Measurements from ENCODE around the gene USH2A.

USH2A gene

DNA sequence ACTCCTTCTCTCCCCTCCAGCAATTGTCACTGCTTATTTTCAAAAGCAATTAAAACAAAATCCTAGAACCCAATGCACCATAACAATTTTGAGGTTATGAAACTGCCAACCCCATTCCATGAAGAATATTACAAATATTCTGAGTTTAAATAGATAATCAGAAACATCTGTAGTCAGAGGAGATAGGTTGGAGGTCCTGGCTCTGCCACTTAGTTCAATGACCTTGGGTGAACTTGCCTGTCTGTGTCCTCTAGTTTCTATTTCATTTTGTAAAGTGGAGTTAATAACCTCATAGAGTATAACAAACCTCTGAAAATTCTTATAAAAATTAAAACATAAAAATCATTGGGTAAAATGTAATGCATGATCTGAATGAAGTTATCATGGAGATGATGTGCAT is 691.5 kb downstream of the USH2A start:
- Mint-ChIP-seq H3K36me3 (ENCODE audit: low read depth) (no peaks in the 10 kb centered on the region), H3K4me1 (ENCODE audit: low read depth) (no peaks in the 10 kb centered on the region), H3K27ac (no peak overlapping the region), H3K4me3 (no peak overlapping the region), H3K27me3 (ENCODE audit: low read depth) (no peaks in the 10 kb centered on the region), H3K9me3 (no peaks in the 10 kb centered on the region)

DNA sequence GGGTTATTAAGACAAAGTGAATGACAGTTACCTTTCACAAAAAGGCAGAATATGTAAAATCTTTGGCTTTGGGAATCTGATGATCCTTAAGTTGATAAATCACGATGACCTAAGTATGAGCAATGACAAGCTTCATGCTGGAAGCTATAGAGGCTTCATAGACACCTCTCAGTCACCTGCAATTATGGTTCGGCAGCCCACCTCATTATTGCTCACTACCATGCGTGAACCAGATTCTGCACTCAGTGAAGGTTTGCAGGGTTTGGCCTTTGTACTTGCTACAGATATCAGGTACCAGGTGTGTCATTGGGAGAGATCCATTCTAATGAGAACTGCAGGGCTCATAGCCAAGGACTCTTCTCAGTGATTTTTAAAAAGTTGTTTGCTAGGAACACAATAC is 692.6 kb downstream of the USH2A start:
- Mint-ChIP-seq H3K4me1 (ENCODE audit: low read depth) (no peaks in the 10 kb centered on the region), H3K4me3 (no peak overlapping the region), H3K9me3 (no peaks in the 10 kb centered on the region), H3K27ac (no peak overlapping the region), H3K36me3 (ENCODE audit: low read depth) (no peaks in the 10 kb centered on the region), H3K27me3 (ENCODE audit: low read depth) (no peaks in the 10 kb centered on the region)

DNA sequence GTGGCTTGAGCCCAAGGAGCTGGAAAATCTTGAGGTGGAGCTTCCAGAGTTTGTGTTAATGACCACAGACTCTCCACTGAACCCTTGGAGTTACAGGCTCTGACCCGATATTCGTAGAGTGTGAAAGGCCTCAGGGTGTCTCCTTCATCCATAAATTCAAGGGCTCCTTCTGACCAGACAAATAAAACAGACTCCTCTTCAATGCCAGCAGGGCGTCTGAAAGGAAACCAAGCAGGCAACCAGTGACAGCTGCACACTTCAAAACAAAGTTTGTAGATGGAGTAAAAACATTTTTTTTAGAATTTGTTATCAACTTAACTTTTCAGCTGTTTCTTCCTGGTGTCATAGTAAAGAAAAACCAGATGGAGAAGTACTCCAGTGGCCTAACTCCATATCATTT is 695.1 kb downstream of the USH2A start:
- Mint-ChIP-seq H3K27ac (no peak overlapping the region), H3K4me1 (ENCODE audit: low read depth) (no peaks in the 10 kb centered on the region), H3K9me3 (no peaks in the 10 kb centered on the region), H3K36me3 (ENCODE audit: low read depth) (no peaks in the 10 kb centered on the region), H3K27me3 (ENCODE audit: low read depth) (no peaks in the 10 kb centered on the region), H3K4me3 (no peak overlapping the region)

DNA sequence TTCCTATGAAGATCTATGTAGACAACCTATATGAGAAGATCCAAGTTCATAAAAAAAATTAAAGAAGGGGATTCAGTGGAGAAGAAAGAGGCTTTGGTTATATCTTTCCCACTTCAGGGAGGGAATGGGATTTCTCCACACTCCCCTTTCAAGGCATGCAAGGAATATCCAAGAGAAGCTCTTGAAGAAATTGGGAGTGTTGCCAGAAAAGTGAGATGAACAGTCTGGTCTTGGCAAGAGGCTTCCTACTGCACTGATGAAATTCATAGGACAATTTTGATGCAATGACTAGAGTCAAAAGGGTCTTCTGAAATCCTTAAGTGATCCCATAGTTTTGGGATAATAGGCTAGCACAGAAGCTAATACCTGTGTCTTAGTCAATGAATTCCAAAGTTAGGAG is 703.1 kb downstream of the USH2A start:
- no peak overlapping the region for H3K27ac Mint-ChIP-seq
- H3K9me3 Mint-ChIP-seq, result no peaks in the 10 kb centered on the region
- H3K27me3 Mint-ChIP-seq (ENCODE audit: low read depth), result no peaks in the 10 kb centered on the region
- H3K4me3 Mint-ChIP-seq, result no peak overlapping the region
- no peaks in the 10 kb centered on the region for H3K36me3 Mint-ChIP-seq (ENCODE audit: low read depth)
- no peaks in the 10 kb centered on the region for H3K4me1 Mint-ChIP-seq (ENCODE audit: low read depth)

GRCh38 chr1:215719552-215719951 is 703.7 kb downstream of the USH2A start:
- Mint-ChIP-seq H3K4me1 (ENCODE audit: low read depth) (no peaks in the 10 kb centered on the region), H3K27ac (no peak overlapping the region), H3K36me3 (ENCODE audit: low read depth) (no peaks in the 10 kb centered on the region), H3K9me3 (no peaks in the 10 kb centered on the region), H3K4me3 (no peak overlapping the region), H3K27me3 (ENCODE audit: low read depth) (no peaks in the 10 kb centered on the region)

GRCh38 chr1:215718575-215719287 is 704.5 kb downstream of the USH2A start:
- Mint-ChIP-seq H3K9me3 (no peaks in the 10 kb centered on the region), H3K27ac (no peak overlapping the region), H3K27me3 (ENCODE audit: low read depth) (no peaks in the 10 kb centered on the region), H3K4me3 (no peak overlapping the region), H3K4me1 (ENCODE audit: low read depth) (no peaks in the 10 kb centered on the region), H3K36me3 (ENCODE audit: low read depth) (no peaks in the 10 kb centered on the region)

GRCh38 chr1:215717677-215718426 is 705.4 kb downstream of the USH2A start:
- Mint-ChIP-seq H3K27me3 (ENCODE audit: low read depth) (no peaks in the 10 kb centered on the region), H3K4me1 (ENCODE audit: low read depth) (no peaks in the 10 kb centered on the region), H3K9me3 (no peaks in the 10 kb centered on the region), H3K4me3 (no peak overlapping the region), H3K27ac (no peak overlapping the region), H3K36me3 (ENCODE audit: low read depth) (no peaks in the 10 kb centered on the region)

- Mint-ChIP-seq H3K9me3 (no peaks in the 10 kb centered on the region), H3K4me3 (no peak overlapping the region), H3K36me3 (ENCODE audit: low read depth) (no peaks in the 10 kb centered on the region), H3K27me3 (ENCODE audit: low read depth) (no peaks in the 10 kb centered on the region), H3K27ac (no peak overlapping the region), H3K4me1 (ENCODE audit: low read depth) (no peaks in the 10 kb centered on the region)
Observed at GRCh38 chr1:215710899-215711225, 712.4 kb downstream of the USH2A start.

DNA sequence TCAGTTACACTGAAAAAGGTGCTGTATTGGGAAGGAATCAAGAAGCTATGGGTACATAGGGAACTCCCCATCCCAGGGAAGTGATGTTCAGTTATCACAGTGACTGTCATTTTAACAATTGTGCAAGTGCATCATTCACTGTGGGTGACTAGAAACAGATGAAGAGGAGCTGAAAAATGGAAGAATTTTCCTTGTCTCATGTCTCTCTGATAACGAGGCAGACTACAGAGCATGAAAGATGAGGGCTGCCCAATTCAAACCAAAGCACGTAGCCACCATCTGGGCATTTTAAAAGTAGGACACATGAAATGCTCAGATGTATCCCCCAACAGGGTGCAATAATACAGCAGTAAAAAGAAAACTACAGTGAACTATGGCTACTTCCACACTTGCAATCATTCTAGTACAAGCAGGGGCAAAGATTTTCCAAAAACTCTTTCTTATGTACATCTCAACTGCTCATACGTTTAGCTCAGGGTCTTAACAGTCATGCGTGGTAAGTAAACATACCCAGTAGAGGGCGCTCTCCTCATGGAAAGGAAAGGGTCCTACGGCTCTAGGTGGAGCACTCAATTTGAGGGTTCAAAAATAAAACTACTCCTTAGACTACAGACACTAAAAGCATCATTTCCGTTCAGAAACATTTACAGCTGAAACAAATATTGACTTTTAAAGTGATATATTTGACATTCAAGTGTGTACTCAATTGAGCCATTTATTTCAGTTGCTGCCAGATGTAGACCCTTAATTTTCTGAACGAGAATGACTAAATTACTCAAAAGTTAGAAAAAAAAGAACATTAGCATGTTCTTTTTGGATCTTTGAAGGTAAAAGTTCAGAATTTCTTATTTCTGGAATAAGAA is 713.0 kb downstream of the USH2A start:
- H3K9me3 Mint-ChIP-seq, result no peaks in the 10 kb centered on the region
- H3K27me3 Mint-ChIP-seq (ENCODE audit: low read depth), result no peaks in the 10 kb centered on the region
- H3K27ac Mint-ChIP-seq, result no peak overlapping the region
- no peaks in the 10 kb centered on the region for H3K36me3 Mint-ChIP-seq (ENCODE audit: low read depth)
- no peaks in the 10 kb centered on the region for H3K4me1 Mint-ChIP-seq (ENCODE audit: low read depth)
- H3K4me3 Mint-ChIP-seq, result no peak overlapping the region

DNA sequence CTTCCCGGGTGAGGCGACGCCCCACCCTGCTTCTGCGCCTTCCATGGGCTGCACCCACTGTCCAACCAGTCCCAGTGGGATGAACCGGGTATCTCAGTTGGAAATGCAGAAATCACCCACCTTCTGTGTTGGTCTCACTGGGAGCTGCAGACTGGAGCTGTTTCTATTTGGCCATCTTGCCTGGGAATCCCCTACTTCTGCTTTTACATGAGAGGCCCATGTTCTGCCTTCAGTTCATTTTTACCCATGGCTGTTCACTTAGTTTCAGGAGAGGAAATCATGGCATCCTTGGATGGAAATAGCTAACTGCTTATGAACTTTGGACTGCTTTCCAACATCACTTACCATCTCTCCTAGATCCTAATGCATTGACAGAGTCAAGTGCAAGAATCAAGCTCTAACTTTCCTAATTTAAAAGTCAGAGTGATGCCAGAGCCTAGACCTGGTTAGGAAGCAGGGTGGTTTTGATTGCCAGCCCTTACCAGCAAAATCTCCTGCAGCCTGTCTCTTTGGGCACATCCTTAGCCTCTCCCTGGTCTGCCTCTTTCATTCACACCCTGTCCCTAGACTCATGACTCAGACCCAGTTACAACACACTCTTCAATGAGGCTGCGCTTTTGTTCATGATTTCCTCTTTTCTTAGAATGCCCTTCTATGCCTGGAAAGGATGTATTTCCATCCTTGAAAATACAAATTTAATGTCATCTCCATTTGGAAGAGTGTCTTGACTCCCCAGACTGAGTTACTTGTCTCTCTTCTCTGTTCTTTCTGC is 719.0 kb downstream of the USH2A start:
- no peaks in the 10 kb centered on the region for H3K36me3 Mint-ChIP-seq (ENCODE audit: low read depth)

DNA sequence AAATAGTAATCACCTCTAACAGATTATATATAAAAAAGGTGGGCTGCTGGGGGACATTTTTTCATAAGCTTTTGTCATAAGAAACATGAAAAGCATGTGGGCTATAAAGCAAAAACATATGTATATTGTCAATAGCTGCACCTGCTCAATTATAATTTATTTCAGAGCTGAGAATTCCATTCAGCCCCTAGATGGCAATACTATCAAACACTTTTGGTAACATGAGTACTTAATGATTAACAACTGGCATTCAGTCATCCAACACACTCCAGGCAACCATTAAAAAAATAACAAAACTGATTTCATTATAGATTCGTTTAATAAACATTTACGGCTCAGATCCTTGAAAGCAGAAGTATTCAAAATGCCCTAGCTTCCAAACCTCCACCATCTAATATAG is 741.0 kb downstream of the USH2A start:
- Mint-ChIP-seq H3K27me3 (ENCODE audit: low read depth) (no peaks in the 10 kb centered on the region), H3K9me3 (no peaks in the 10 kb centered on the region), H3K36me3 (ENCODE audit: low read depth) (no peaks in the 10 kb centered on the region), H3K4me3 (no peak overlapping the region), H3K27ac (no peak overlapping the region), H3K4me1 (ENCODE audit: low read depth) (no peaks in the 10 kb centered on the region)

More for the DNA sequence above, 719.0 kb downstream of the USH2A start:
- peaks cover 7% of the 10 kb centered on the region for H3K9me3 Mint-ChIP-seq
- H3K4me3 Mint-ChIP-seq, result no peak overlapping the region
- no peaks in the 10 kb centered on the region for H3K27me3 Mint-ChIP-seq (ENCODE audit: low read depth)
- no peak overlapping the region for H3K27ac Mint-ChIP-seq
- H3K4me1 Mint-ChIP-seq (ENCODE audit: low read depth), result no peaks in the 10 kb centered on the region

- Mint-ChIP-seq H3K27ac (no peak overlapping the region), H3K27me3 (ENCODE audit: low read depth) (no peaks in the 10 kb centered on the region), H3K4me1 (ENCODE audit: low read depth) (no peaks in the 10 kb centered on the region), H3K36me3 (ENCODE audit: low read depth) (no peaks in the 10 kb centered on the region), H3K4me3 (no peak overlapping the region), H3K9me3 (no peaks in the 10 kb centered on the region)
Observed at GRCh38 chr1:215681041-215681440, 742.2 kb downstream of the USH2A start.

GRCh38 chr1:215679231-215679630 is 744.0 kb downstream of the USH2A start:
- no peak overlapping the region for H3K27ac Mint-ChIP-seq
- no peak overlapping the region for H3K4me3 Mint-ChIP-seq
- no peaks in the 10 kb centered on the region for H3K4me1 Mint-ChIP-seq (ENCODE audit: low read depth)
- H3K9me3 Mint-ChIP-seq, result no peaks in the 10 kb centered on the region
- no peaks in the 10 kb centered on the region for H3K36me3 Mint-ChIP-seq (ENCODE audit: low read depth)
- H3K27me3 Mint-ChIP-seq (ENCODE audit: low read depth), result no peaks in the 10 kb centered on the region

DNA sequence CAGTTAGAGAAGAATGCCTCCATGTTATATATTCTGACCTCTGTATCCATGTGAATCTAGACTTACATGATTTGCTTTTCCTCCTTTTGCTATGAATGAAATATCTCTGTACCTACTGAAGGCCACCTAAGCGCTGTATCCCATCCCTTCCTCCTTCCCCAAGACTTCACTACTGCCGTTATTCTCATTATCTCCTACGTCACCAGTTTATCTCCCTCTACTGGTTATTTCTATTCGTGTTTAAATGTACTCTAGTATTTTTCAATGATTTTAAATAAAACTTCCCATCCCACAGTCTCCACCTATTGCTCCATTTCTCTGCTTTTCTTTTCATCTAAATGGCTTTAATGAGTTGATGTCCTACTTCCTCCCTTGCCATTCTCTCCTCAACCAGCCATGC is 746.1 kb downstream of the USH2A start:
- H3K27ac Mint-ChIP-seq, result no peak overlapping the region
- no peaks in the 10 kb centered on the region for H3K9me3 Mint-ChIP-seq
- H3K36me3 Mint-ChIP-seq (ENCODE audit: low read depth), result no peaks in the 10 kb centered on the region
- H3K27me3 Mint-ChIP-seq (ENCODE audit: low read depth), result no peaks in the 10 kb centered on the region
- H3K4me3 Mint-ChIP-seq, result no peak overlapping the region
- H3K4me1 Mint-ChIP-seq (ENCODE audit: low read depth), result no peaks in the 10 kb centered on the region

Data from T-helper 1 cell treated with Interleukin-12 subunit alpha and Interleukin-12 subunit beta and Interleukin-4 antibody, amounts not matched to agents 30 μg/mL and 1 μg/mL, for 36 hours (primary cell).